Glutamatergic neuron (in vitro differentiated cells): ENCODE data around the gene MT1A. TPM values are rescaled to one million over a fixed set of nuclear protein-coding genes. Genes with fewer than 3 reads are reported as not detected.

Experiments
- DNase-seq: peaks from one replicate; pipeline ENCODE4 v3.0.0; 2022
- H3K27ac Mint-ChIP-seq: one replicate; pipeline ENCODE4 v1.8.0; 2020; ENCODE audit warnings: mild to moderate bottlenecking, mixed read lengths, inconsistent platforms; ENCODE audit not compliant: unreplicated experiment
- H3K27me3 Mint-ChIP-seq: one replicate; pipeline ENCODE4 v1.8.0; 2020; ENCODE audit warnings: mild to moderate bottlenecking, moderate library complexity, mixed read lengths, inconsistent platforms; ENCODE audit not compliant: unreplicated experiment
- H3K36me3 Mint-ChIP-seq: one replicate; pipeline ENCODE4 v1.8.0; 2020; ENCODE audit warnings: mild to moderate bottlenecking, mixed read lengths, inconsistent platforms; ENCODE audit not compliant: unreplicated experiment
- H3K4me1 Mint-ChIP-seq: one replicate; pipeline ENCODE4 v1.8.0; 2020; ENCODE audit warnings: mild to moderate bottlenecking, low read depth, mixed read lengths, inconsistent platforms; ENCODE audit not compliant: unreplicated experiment
- H3K4me3 Mint-ChIP-seq: one replicate; pipeline ENCODE4 v1.8.0; 2020; ENCODE audit warnings: mild to moderate bottlenecking, mixed read lengths, inconsistent platforms; ENCODE audit not compliant: unreplicated experiment
- H3K9me3 Mint-ChIP-seq: one replicate; pipeline ENCODE4 v1.8.0; 2020; ENCODE audit warnings: mild to moderate bottlenecking, moderate library complexity, mixed read lengths, inconsistent platforms; ENCODE audit not compliant: unreplicated experiment
- total RNA-seq: library from RNA; stranded (reverse); fragmentation: NEBNext Ultra II Directional; extraction: Animal tissue kit (Norgen Biotek cat#: 25700); gene quantifications from one replicate; pipeline ENCODE4 v1.2.1, GENCODE V29; 2021; ENCODE audit not compliant: unreplicated experiment
- TF ChIP-seq, protein P1 (sequence below): fragments of 200-600 bp; sonication (generic); IDR thresholded peaks from one replicate; pipeline ENCODE4 v1.5.0; 2021; ENCODE audit not compliant: partially characterized antibody, unreplicated experiment

MT1A gene
- total RNA-seq, 1 donor from 2014 or later, result not detected

DNA sequence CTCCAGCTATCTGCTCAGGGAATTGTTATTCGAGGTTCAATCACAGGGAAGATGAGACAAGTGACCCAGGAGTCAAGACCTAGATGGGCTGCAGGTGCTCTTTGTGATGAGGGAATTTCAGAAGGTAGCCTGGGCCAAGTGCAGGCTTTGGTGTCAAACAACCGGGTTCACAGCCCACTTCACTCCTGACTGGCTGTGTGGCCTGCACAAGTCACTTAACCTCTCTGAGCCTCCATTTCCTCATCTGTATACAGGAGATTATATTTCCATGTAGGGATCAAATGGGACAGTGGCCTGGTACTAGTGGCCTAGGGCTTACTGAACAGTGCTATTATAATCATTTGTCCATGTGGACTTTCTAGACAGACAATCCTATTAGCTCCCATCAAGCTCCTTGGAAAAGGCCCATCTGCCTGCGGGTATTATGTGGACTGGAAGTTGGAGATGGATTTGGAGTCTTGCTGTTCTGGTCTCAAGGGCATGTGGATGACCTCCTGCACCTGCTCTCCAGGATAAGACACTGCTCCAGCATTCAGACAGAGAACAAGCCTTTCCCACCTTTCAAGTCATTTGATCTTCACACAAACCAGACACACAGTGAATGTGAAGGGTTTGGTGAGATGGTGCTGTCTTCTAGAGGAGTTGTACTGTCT, 40.7 kb downstream of the MT1A start:
- no peak overlapping the region for H3K4me3 Mint-ChIP-seq
- H3K27ac Mint-ChIP-seq, result no peak overlapping the region
- peaks cover 11% of the 10 kb centered on the region for H3K4me1 Mint-ChIP-seq
- no peaks in the 10 kb centered on the region for H3K36me3 Mint-ChIP-seq
- TF ChIP-seq, protein P1, sequence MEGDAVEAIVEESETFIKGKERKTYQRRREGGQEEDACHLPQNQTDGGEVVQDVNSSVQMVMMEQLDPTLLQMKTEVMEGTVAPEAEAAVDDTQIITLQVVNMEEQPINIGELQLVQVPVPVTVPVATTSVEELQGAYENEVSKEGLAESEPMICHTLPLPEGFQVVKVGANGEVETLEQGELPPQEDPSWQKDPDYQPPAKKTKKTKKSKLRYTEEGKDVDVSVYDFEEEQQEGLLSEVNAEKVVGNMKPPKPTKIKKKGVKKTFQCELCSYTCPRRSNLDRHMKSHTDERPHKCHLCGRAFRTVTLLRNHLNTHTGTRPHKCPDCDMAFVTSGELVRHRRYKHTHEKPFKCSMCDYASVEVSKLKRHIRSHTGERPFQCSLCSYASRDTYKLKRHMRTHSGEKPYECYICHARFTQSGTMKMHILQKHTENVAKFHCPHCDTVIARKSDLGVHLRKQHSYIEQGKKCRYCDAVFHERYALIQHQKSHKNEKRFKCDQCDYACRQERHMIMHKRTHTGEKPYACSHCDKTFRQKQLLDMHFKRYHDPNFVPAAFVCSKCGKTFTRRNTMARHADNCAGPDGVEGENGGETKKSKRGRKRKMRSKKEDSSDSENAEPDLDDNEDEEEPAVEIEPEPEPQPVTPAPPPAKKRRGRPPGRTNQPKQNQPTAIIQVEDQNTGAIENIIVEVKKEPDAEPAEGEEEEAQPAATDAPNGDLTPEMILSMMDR, result no peak
- H3K9me3 Mint-ChIP-seq, result peaks cover 1% of the 10 kb centered on the region
- DNase-seq, result no peak
- peaks cover 18% of the 10 kb centered on the region for H3K27me3 Mint-ChIP-seq

DNA sequence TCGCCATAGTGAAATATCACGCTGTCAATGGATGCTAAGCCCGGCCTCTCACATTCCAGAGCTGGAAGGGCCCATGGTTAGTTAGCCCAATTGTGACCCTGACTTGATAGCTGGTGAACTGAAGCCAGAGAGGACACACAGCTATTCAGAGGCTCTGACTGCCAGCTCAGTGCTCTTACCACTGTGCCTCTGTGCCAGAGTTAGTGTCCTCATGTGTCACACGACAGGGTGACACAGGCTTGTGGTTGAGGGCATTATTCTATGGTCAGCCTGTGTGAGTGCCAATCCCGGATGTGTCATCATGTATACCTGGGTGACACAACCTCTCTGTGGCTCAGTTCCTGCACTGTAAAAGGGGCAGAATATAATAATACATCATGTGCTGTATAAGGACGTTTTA, 41.4 kb downstream of the MT1A start:
- TF ChIP-seq, protein P1, result no peak
- Mint-ChIP-seq H3K9me3 (peaks cover 1% of the 10 kb centered on the region), H3K4me1 (peaks cover 10% of the 10 kb centered on the region), H3K27ac (no peak overlapping the region), H3K4me3 (no peak overlapping the region), H3K36me3 (no peaks in the 10 kb centered on the region), H3K27me3 (peaks cover 13% of the 10 kb centered on the region)
- no peak for DNase-seq

GRCh38 chr16:56681939-56682702, 43.7 kb downstream of the MT1A start, which contains the start of gene MT1X:
Gene MT1X, plus strand, starts transcription at chr16:56682470. Its CDS starts 71 bp downstream, at chr16:56682541.
- Mint-ChIP-seq H3K4me3 (peak within 1 kb of the TSS; percentile 92), H3K36me3 (peaks cover 5% of the 10 kb centered on the region), H3K27me3 (peaks cover 1% of the 10 kb centered on the region), H3K4me1 (peaks cover 7% of the 10 kb centered on the region), H3K27ac (peak within 1 kb of the TSS; percentile 81), H3K9me3 (peaks cover 1% of the 10 kb centered on the region)
- DNase-seq, result peak; percentile 83
- TF ChIP-seq, protein P1, result no peak

GRCh38 chr16:56682703-56683397, 44.4 kb downstream of the MT1A start:
- Mint-ChIP-seq H3K9me3 (peaks cover 1% of the 10 kb centered on the region), H3K4me1 (peaks cover 7% of the 10 kb centered on the region), H3K4me3 (peak overlapping the region; percentile 90), H3K36me3 (peaks cover 10% of the 10 kb centered on the region), H3K27me3 (no peaks in the 10 kb centered on the region), H3K27ac (no peak overlapping the region)
- TF ChIP-seq, protein P1, result no peak
- no peak for DNase-seq
